Stimulated activated CD4-positive, alpha-beta T cell treated with anti-CD3 and anti-CD28 coated beads, TNF-alpha, amount 100 ng/mL, for 24 hours (primary cell): ENCODE results near the gene PDIA2.
A peak's percentile ranks its signal among the peaks of the same experiment; 100 is the strongest.

Experiments used
- DNase-seq, 3 experiments: peaks; one replicate each; pipeline ENCODE4 v3.0.0-alpha.2; 2020; ENCODE audit warnings: low read depth in 3 of 3

The PDIA2 gene

DNA sequence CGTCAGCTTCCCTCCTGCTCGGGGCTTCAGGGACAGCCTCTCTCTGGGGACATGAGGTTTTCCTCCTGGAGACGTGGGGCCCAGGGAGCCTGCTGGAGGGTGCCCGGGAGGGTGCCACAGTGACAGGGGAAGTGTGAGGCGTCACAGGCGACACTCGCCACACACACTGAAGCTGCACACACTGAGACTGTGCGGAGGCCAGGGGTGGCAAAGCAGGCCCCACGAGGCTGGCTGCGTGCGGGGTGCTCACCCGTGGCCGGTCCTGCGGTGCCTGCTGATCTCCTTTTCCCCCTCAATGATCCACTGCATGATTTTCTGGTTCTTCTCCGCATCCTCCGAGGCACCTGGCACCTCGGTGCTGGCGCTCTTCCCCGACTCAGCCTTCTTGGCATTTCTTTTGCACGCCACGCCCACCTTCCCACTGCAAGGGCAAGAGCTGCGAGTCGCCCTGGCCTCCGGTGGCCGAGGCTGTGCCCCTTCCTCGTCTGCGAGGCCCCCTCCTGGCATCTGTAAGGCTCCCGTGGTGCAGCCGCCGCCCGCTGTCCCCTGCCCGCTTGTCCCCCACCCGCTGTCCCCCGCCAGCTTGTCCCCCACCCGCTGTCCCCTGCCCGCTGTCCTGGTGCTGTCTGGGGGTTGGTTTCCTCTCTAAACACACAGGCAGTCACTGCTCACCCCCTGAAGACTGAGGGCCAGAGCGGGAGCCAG, 14.0 kb downstream of the PDIA2 start:
- DNase-seq: no peak

GRCh38 chr16:297832-298231, 14.9 kb downstream of the PDIA2 start:
- DNase-seq: no peak

- no peak for DNase-seq
Measured at GRCh38 chr16:301235-301634, 18.3 kb downstream of the PDIA2 start.

DNA sequence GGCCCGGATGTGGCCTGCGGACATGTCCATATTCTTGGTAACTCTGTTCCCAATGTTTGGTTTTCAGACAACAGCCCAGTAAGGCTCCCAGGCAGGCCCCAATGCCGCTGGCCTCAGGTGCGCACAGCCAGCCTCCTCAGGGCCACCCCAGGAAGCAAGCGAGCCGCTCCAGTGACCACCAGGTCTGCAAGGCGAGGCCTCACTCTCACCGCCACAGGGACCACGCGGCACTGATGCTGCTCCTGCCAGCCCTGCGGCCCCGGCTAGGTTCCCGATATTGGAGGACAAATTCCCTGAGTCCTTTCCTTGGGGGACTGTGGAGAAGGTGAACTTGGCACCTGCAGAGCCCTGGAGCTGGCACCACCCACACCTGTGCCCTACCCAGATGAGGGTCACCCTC, 19.0 kb downstream of the PDIA2 start:
- DNase-seq: no peak

GRCh38 chr16:303760-304505, 21.0 kb downstream of the PDIA2 start:
- DNase-seq: no peak

DNA sequence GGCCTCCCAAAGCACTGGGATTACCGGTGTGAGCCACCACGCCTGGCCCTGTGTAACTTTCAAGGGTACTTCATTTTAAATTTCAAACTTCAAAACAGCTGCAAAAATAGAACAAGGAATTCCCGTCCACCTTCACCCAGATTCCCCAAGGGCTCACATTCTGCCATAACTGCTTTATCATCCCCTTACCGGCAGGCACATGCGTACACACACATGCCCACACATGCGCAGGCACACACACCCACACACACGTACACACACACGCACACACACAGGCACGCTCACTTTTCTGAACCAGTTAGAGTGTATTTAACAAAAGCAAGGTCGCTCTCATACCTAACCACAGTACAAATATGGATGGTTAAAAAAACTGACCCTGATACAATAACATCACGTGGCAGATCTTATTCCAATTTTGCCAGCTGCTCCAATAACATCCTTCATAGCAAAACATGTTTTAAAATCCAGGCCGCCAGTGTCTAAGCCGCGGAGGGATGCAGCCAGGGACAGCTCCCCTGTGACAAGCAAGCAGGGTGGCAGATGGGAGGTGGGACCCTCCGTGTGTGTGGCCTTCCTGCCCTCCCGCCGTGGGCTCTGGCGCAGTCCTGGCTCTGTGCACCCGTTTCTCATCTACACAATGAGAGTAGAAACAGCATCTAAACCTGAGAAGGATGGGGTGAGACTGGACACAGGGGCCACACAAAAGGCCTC, 23.1 kb downstream of the PDIA2 start:
- no peak for DNase-seq

GRCh38 chr16:306911-307370, 24.0 kb downstream of the PDIA2 start:
- DNase-seq: no peak

- DNase-seq: no peak
Measured at GRCh38 chr16:307691-308312, 24.8 kb downstream of the PDIA2 start.

- DNase-seq: no peak
Measured at GRCh38 chr16:309476-309875, 26.5 kb downstream of the PDIA2 start.

GRCh38 chr16:311725-312124, 28.8 kb downstream of the PDIA2 start:
- no peak for DNase-seq

- no peak for DNase-seq
Measured at GRCh38 chr16:314351-314750, 31.4 kb downstream of the PDIA2 start.

DNA sequence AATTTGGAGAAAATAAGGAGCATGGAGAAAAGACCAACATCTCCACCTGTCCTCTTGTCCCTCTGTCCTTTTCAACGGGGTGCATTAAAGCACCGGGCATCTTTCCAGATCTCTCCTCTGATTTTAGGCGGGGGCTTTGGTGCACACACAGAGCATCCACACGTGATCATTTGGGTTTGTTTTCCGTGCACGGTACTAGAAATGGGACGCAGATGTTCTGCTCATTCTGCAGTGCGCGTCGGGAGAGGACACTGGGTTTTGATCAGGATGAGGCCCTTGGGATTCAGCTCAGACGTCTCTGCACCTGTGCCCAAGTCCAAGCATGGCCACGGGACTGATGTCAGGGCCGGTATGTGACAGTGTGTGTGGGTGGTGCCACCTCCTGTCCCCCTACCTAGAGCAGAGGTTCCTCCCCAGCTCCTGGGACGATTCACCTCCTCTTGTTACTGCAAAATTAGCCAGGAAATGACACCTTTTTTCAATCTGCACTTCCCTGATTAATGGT, 31.9 kb downstream of the PDIA2 start:
- DNase-seq: no peak

DNA sequence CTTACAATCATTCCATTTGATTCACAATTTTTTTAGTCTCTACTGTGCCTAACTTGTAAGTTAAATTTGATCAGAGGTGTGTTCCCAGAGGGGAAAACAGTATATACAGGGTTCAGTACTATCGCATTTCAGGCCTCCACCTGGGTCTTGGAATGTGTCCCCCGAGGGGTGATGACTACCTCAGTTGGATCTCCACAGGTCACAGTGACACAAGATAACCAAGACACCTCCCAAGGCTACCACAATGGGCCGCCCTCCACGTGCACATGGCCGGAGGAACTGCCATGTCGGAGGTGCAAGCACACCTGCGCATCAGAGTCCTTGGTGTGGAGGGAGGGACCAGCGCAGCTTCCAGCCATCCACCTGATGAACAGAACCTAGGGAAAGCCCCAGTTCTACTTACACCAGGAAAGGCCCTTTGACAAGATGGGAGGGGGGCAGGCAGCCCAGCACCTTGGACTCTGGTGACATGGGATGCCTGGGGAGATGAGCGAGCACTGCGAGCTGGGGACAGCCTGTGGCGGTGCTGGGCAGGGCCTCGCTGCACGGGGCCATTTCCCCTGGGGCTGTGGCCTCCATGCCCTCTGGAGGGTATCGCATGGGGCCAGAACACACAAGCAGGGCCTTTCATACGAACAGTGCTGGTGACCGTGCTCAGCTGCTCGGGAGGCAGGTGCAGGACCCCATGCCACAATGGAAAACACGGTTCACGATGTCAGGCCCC, 33.9 kb downstream of the PDIA2 start:
- no peak for DNase-seq

DNA sequence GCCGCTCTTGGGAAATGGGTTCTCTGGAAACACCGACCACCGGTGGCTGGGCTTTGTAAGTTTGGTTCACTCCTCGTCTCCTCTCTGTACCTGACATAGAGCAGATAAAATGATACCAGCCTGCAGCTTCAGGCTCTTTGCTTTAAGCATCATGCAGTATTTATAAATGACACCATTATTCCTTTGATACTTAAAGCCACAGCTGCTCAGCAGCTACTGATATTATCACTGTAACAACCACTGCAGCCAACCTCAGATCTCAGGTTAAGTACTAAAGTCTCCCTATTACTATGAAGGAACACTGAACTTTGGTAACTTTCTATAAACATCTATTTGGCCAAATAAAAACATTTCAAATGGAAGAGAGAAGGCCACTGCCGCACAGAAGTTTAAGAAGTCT, 34.6 kb downstream of the PDIA2 start:
- no peak for DNase-seq

- DNase-seq: no peak
Measured at GRCh38 chr16:318628-319027, 35.7 kb downstream of the PDIA2 start.

- no peak for DNase-seq
Measured at GRCh38 chr16:320206-320605, 37.2 kb downstream of the PDIA2 start.

GRCh38 chr16:321532-321931, 38.6 kb downstream of the PDIA2 start:
- no peak for DNase-seq

GRCh38 chr16:322476-323143, 39.6 kb downstream of the PDIA2 start:
- DNase-seq: no peak

- no peak for DNase-seq
Measured at GRCh38 chr16:324201-324450, 41.2 kb downstream of the PDIA2 start.

GRCh38 chr16:324451-325334, 41.7 kb downstream of the PDIA2 start:
- peak; percentile 15 to 54 (median 15) for DNase-seq
